GM21619 (cell line): ENCODE data around the gene PAX5.

Experiments used
- ATAC-seq: cut with Tn5 transposase; IDR thresholded peaks from one replicate; pipeline ENCODE4 v1.9.1; 2021; ENCODE audit not compliant: unreplicated experiment

PAX5 gene

DNA sequence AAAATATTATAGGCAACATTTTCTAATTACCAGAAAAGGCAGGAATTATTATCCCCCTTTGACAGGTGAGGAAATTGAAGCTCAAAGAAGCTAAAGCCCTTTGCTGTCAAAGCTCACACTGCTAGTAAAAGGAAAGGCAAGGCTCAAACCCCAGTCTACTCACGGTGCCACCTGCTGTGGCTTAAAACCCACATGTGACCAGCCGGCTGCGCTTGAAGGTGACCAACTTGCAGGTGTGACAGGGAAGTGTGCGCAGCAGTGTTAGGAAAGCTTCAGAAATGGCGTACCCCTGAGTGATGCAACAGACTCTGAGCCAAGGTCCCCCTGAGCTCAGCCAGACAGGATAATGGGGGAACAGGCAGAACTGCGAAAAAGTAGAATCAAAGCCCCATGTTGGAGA is 45.2 kb downstream of the PAX5 start:
- ATAC-seq: no peak

DNA sequence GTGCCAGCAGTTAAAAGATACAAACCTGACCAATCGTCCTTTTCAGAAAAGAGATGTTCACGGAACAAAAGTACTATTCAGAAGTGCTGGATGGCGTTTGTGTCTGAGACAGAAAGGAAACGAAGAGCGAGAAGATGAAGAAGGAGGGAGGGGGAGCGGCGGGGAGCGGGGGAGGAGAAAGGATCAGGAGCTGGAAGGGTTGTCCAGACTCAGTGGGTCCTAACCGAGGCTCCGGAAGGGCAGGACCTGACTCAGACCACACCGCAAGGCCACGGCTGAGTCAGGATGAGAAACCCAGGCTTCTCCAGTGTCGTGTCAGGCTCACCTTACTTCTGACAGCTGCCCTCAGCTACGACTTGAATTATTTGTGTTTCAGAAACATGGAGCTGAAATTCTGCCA is 46.2 kb downstream of the PAX5 start:
- ATAC-seq: no peak

DNA sequence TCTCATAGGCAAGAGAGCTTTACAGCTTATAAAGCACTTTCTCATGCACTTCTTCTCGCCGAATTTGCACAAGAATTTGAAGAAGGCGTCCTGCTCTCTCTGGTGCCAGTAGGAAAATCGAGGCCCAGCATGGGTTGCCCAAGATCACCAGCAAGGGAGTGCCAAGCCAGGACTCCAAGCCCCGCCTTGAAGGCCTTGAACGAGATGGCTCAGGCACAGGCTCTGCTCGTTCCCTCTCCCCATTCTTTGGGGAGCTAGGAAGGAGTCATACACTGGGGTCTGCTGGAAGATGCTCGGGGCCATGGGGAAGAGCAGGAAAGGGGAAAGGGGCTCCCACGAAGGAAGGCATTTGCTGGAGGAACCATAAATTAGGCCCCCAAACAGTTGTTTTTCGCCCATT is 46.7 kb downstream of the PAX5 start:
- no peak for ATAC-seq

DNA sequence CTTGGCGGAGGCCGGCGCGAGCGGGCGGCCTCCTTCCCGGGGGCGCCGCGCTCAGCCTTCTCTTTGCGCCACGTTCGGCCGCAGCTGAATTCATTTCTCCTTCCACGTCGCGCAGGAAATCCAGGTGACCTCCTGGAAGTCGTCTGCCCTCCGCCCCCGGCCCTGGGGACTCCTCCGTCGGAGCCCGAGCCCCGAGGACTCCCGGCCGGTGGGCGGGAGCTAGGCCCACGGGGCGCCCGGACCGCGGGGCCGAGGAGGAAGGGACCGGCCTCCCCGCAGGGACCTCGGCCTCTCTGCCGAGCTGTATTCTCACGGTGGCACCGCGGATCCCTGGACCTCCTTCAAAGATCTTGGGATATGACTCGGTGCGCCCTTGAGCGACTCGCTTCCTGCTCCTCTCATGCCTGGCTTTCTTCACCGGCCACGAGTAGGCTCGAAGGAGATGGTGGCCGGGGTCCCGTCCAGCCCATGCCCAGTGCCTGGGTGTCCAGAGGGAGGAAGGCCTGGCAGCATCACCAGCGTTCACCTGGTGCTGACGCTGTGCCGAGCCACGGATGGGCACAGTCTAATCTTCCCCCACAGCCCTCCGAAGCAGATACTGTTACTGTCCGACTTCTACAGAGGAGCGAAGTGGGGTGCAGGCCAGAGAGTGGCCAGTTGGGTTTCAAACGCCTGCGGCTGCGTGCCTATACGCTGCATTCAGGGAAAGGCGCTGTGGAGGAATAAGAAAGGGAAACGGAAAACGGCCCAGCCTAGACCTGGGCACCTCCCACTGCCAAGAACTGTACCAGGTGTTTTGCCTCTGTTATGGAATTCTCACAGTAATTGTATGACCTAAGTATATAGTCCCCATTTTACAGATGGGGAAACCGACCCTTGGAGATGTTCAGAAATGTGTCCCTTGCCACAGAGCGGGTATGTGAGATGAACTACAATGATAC is 47.3 kb downstream of the PAX5 start:
- no peak for ATAC-seq

DNA sequence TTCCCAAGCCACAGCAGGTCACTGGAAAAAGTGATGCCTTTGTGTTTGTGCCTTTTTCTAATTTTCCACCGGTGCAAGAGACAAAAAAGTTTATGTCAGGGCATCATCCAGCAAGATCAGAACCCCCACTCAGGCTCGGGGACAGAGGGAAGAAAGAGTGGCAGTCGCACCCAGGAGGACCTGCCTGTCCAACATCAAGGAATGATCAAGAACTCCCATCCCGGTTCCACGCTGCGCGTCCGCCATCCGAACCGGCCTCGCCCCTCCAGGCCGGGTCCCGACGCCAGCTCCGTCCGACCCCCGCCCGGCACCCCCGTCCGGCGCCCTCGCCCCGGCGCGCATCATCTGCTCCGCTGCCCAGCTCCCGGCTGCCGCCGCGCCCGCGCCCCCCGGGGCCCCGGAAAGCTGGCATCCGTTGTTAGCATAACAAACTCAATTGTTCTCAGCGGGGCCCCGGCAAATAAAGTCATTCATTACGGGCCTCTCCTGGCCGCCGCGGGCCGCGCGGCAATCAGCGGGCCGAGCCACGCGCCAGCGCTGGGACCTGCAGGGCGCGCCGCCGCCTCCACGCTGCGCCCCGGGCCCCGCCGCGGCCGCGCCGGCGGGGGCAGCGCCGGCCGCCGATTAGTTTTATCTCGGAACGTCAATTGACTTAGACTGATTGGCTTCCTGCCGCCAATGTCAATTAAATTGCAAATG is 48.1 kb downstream of the PAX5 start:
- ATAC-seq: no peak

DNA sequence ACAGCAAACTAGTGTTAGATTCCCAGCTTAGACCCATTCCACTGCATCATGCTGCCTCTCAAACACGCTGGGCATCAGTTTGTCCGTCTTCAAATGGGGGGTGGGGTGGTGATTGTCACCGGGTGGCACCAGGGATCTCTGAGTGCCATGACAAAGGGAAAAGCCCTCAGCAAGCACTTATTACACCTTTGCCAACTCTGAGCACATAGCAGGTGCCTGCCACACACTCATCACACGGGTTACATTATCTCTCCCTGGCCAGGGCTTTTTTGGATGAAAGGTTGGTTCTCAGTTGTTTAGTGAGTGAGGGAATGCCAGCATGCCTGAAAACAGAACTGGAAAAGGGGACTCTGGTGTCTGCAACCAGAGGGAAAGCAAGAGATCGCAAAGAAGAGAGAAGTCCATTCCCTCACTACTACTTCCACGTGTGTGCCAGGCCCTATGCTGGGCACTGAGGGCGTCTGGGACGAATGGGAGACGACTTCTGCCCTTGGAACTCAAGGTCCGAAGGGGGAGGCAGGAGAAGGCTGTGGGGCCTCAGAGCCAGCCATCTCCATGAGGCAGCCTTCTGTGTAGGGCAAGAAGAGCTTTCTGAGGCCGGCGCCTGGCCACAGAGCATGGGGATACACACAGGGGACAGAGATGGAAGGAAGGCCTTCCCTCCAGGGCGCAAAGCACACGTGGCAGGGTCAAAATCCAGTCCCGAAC is 48.9 kb downstream of the PAX5 start:
- ATAC-seq: no peak

DNA sequence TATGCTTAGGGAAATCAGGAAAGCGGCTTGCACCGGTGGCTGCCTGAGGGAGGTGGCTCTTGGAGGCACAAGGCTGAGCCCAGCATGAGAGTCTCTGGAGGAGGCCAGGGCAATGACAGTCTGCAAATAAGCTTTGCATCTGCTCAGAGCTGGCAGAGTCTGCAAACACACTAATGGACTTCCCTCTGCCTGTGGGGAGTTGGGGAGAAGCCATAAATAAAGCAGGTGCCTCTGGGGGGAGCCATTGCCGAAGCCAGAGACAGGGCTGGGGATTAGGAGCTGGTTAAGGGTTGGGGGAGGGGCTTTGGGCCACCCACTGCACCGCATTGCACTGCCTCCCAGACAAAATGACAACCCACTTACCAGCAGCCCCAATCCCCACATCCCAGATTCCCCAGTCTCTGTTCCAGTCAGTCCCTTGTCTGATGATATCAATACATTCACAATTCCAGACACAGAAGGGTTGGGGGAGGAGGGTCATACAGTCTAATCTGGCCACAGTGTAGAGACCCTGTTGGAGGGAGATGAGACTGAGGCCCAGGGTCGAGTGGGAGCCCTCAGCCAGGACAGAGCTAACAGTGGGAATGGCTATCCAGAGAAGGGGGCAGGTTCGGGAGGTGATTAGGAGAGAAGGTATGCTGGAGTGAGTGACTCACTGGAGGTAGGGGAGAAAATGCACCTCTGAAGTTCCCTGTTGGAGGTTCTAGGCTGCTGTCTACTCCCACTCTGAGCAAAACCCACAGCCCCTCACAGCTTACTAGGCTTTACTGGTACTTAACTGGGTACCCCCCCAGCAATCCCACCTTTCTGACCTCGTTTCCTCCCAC is 53.7 kb downstream of the PAX5 start:
- ATAC-seq: no peak

DNA sequence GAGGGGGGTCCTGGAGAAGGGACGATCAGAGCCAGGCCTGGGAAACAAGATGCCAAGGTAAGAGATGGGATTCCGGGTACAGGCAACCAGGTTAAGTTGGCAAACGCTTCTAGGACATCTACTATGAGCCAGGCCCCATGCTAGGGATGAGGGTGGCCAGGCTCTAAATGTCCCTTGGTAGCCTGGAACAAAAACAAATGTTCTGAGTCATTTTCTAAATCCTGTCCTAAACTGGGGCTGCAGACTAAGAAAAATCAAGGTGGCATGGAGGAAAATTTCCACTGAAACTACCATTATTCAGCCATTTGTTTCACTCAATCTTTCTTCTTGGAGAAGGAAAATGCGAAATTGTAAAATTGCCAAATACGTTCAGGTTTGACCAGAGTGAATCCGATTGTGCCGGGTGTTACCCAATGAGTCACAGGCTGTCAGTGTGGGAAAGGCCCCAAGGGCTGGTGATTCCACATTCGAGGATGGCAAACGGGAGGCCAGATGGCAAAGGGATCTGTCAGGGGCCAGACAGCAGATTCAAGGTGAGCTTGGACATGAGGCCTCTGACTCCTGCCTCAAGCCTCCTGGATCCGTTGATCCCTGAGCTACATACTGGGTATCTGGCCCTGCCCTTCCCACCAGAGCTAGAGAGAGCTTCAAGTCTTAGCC is 57.6 kb downstream of the PAX5 start:
- ATAC-seq: no peak

DNA sequence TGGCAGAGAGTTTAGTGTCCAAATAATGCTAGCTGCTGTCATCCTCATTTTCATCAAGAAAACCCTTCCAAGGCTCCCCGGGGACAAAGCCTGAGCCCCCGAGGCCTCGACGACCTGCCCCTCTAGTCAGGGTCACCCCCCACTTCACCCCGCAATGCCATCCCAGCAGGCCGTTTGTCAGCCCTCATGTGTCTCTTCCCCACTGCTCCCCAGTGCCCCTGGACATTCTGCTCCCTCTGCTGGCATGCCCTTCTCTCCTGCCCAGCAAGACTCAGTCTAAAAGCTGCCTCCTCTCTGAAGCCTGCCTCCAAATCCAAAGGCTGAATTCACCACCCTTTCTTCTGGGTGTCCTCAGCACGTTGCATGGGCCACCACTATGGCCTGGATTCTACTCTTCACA is 59.3 kb downstream of the PAX5 start:
- ATAC-seq: no peak

DNA sequence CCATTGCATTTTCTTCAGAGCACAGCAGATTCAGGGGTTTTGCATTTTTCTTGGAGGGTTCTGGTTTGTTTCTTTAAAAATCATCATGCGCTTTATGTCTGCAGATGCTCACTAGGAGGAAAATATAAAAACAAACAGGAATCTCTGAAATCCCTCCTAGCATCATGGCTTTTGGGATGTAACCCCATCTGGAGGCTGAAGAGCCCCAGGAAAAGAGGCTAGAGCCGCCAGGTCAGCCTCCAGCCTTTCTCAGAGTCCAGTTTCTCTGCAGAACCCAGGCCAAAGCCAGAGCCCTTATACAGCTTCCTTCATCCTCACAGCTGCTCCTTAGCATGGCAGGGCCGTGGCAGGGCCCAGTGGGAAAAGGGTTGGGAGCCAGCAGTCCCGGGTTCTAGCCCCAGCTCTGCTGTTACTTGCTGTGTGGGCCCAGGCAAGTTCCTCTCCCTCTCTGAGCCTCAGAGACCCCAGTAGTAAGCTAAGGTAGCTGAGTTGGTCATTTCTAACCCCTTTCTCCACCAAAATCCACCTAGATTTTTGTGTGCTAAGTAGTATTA is 62.1 kb downstream of the PAX5 start:
- ATAC-seq: no peak

DNA sequence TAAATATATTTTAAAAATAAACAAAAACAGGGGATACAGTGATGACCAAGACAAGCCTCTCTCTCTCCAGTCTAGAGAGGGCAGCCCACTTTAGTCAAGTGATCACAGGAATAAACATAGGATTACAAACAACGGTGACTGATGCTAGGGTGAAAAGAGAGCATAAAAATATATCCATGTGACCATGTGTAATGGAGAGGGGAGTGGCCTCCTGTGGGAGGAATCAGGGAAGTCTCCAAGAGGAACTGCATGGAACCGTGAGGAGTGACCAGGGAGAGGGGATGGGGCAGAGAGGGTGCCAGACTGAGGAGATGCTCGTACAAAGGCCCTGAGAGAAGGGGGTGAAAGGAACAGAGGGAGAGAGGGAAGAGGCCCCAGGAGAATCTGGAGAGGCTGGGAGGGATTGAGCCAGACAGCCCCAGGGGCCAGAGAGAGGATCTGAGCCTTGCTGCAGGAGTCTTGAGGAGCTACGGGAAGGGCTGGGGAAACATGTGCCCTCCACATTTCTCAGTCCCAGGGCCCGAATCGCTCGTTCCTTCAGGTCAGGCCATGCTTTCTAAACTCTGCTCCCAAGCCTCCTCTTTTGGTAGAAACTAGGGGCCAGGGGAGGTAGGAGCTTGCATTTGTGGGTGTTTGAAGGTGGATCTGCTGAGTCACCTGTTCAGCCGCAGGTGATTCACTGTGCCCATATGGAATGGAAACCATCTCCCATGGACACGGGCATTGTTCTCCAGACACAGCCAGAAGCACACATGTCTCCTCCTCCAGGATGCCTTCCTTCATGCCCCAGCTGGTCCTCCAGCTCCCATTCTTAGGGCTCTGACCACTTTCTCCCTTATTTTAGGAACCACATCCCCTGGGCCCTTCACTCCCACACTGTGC is 63.8 kb downstream of the PAX5 start:
- ATAC-seq: no peak

DNA sequence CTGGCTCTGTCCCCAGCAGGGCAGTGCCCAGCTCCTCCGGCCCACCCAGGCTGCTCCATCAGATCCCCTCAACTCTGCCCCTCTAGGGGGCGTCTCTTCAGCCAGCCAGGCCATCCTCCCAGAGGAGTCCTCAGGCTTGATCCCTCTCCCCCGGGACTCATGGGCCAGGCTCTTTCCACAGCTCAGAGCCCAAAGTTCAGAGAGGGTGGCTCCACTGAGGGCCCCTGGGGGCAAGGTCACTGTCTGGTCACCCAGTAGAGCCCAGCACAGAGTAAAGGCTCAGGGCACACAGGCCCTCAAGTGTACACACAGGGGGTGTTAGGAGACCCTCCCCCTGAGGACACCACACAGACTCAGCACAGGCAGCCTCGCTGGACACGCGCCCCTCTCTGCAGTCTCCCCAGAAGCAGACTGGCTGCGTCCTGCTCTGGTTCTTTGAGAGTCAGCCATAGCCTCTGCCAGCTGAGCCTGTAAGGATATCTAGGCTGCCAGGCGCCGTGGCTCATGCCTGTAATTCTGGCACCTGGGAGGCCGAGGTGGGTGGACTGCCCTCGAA is 64.8 kb downstream of the PAX5 start:
- ATAC-seq: no peak

DNA sequence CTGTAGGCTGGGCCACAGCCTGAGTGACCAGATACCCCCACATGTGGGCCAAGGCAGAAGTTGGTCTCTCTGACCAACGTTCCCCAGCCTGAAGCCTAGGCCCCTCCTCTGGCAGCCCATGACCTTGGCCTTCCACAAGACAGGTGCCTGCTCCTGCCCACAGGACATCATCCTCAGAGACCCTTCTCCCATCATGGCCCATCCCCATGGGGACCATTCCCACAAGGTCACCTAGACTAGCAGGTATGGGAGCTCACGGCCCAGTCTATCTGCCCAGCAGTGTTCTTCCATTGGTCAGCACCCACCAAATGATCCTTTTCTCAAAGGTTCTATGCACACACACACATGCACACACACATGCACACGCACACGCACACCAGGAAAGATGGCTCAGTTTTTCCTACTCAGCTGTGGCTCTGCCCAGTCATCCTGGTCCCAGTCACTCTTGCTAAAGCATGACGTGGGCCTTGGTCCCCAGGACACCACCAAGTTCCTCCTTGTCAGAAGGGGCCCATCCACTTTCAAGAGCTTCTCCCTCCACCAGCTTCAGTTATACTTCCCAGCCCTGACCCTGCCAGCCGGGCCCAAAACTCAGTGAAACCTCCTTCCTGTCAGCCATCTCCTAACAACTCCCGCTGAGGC is 65.4 kb downstream of the PAX5 start:
- no peak for ATAC-seq

DNA sequence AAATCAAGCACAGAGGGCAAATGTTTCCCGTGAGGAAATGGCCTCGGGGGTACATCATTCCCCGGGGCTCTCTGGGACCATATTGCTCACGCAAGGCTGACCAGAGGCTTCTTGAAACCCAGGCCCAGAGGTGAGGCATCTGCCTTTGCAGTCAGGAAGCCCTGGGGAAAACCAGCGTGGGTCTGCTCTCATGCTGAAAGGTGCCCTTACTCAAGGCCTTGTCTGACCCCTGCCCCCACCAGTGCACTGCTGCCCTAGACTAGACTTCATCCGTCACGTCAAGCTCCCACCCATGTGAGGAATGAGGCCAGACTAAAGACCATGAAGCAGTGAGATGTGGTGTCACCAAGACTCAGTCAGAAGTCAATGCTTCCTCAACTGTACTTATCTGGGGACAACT is 66.1 kb downstream of the PAX5 start:
- no peak for ATAC-seq

DNA sequence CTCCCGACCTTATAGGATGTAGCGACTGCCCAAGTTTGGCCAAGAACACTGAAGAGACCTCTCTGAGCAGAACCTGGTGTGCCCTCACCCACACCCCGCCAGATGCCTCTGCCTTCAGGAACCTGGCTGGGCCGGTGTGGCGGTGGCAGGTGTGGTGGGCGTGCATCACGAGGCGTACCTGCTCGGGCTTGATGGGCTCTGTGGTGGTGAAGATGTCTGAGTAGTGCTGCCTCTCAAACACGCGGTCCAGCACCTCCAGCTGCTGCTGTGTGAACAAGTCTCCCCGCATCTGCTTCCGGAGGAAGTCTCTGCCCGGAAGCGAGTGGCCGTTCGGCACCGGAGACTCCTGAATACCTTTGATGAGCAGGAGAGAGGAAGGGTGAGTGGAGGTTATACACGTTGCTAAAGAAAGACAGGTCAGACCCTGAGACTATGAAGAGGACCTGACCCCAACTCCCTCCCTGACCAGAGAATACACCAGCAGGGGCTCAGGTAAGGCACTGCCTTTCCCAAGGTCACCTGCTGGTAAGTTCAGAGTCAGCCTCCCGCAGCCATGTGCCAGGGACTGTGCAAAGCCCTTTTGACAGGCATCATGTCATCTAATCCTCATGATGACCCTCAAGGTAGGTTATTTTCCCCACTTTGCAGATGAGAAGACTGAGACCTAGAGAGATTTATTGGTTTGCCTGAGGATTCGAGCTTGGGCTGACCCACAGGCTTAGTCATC is 67.5 kb downstream of the PAX5 start:
- no peak for ATAC-seq

DNA sequence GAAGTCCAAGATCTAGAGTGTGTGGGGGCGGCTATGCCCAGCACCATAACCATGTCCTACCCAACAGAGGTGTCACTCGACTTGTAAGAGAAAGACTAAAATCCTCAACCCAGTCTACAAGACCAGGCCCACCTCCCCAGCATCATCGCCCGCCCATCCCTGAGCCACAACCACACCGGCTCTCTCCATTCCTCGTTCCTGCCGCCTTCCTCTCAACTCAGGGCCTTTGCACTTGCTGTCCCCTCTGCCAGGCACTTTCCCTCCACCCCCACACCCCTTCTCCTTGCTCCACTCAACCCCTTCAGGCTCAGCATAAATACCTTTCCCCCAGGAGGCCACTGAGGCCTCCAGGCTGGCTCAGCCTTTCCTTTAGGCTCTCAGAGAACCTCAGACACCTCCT is 69.3 kb downstream of the PAX5 start:
- no peak for ATAC-seq

DNA sequence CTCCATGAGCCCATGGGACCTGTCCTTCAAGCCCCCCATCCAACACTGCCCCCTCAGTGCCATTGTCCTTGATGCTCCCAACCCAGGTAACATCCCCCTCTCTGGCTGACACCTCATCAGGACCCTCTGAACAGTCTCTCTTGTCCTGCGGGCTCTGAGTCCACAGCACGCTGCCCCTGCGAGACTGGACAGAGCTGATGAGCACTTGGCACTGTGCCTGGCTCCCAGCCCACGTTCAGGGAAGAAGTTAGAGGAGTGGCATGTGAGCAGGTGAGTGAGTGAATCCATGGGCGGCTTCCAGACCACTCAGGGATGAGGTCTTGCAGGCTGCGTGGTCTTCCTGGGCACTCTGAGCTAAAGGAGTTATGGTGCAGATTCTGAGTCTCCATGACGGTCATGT is 70.7 kb downstream of the PAX5 start:
- no peak for ATAC-seq

DNA sequence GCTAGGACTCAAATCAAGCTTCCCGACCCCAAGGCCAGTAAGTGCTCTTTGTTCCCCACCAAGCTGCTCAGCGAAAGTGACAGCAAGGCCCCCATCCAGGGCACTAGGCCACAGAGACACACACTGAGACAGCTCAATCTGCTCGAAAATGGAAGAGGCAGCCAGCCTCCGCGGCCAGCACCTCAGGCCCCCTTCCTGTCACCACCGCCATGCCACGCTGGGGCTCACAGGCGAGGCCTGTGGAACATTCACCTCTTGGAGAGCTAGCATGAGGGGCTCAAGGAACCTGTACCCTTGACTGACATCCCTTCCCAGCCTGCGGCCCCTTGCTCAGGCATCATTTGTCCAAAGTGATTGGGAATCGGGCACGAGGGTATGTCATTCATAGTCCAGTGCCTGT is 71.4 kb downstream of the PAX5 start:
- no peak for ATAC-seq
